B cell (primary cell): Measurements from ENCODE around the gene PTPRG. TPM values are rescaled to one million over a fixed set of nuclear protein-coding genes. Genes with fewer than 3 reads are reported as not detected.

Experiments
- ATAC-seq: fragments of 200-7000 bp; cut with Tn5 transposase; one replicate; pipeline ENCODE4 v1.10.0; 2021; ENCODE audit warnings: low read depth, mild to moderate bottlenecking, moderate number of reproducible peaks, moderate library complexity
- CTCF ChIA-PET: fragments of 350-600 bp; sonication (Branson Sonifier 250); formaldehyde crosslinking; loops from one replicate; lab custom pipeline; 2021; ENCODE audit warnings: antibody characterized with exemption, inconsistent platforms; lab: Charles Lee
- POLR2A ChIA-PET: fragments of 350-600 bp; sonication (Branson Sonifier 250); formaldehyde crosslinking; loops from one replicate; lab custom pipeline; 2021; ENCODE audit warnings: antibody characterized with exemption; lab: Charles Lee
- DNase-seq: peaks from one replicate; pipeline ENCODE4 v3.0.0; 2013
- H2AFZ ChIP-seq: 2 replicates; pipeline ENCODE4 v1.6.1; 2012; ENCODE audit warnings: mild to moderate bottlenecking, low read depth, low read length; ENCODE audit not compliant: insufficient read depth, poor library complexity, severe bottlenecking
- H3K27ac ChIP-seq, 2 donors: 1 replicate in 1 of 2; 2 replicates in 1 of 2; pipeline ENCODE4 v1.5.1; 2012 to 2013; ENCODE audit warnings: low read length in 2 of 2, mild to moderate bottlenecking in 2 of 2, moderate library complexity in 1 of 2
- H3K27me3 ChIP-seq, 4 experiments: fragments of 200-600 bp in 1 of 4; sonication (generic) in 1 of 4; replicated peaks in 1 of 4; 1 replicate in 2 of 4; 2 replicates in 2 of 4; pipeline versions ENCODE4 v1.6.1 to v1.7.0; 2013 to 2016; ENCODE audit warnings: low read length in 3 of 4, mild to moderate bottlenecking in 2 of 4, mixed read lengths in 1 of 4, moderate library complexity in 1 of 4; ENCODE audit not compliant: insufficient read depth in 4 of 4, control insufficient read depth in 3 of 4; ENCODE audit errors: control extremely low read depth in 1 of 4
- H3K36me3 ChIP-seq, 2 experiments: replicated peaks in 1 of 2; 1 replicate in 1 of 2; 2 replicates in 1 of 2; pipeline versions ENCODE4 v1.6.1 to v1.7.1; 2013; ENCODE audit warnings: low read length in 1 of 2; ENCODE audit not compliant: insufficient read depth in 2 of 2, control insufficient read depth in 1 of 2; ENCODE audit errors: control extremely low read depth in 1 of 2, extremely low read depth in 1 of 2
- H3K4me1 ChIP-seq, 2 donors: fragments of 200-600 bp in 1 of 2; sonication (generic) in 1 of 2; 1 replicate in 1 of 2; 2 replicates in 1 of 2; pipeline versions ENCODE4 v1.5.1 to v1.6.1; 2013 to 2017; ENCODE audit warnings: low read length in 2 of 2; ENCODE audit not compliant: control insufficient read depth in 2 of 2, insufficient read depth in 2 of 2
- H3K4me2 ChIP-seq: replicated peaks from 2 replicates; pipeline ENCODE3; 2012; ENCODE audit warnings: mild to moderate bottlenecking, low read depth, low read length; ENCODE audit not compliant: poor library complexity, severe bottlenecking
- H3K4me3 ChIP-seq, 5 experiments: fragments of 200-600 bp in 1 of 5; sonication (generic) in 1 of 5; 1 replicate in 3 of 5; 2 replicates in 2 of 5; pipeline versions ENCODE4 v1.5.1 to v1.7.0; 2011 to 2016; ENCODE audit warnings: low read length in 4 of 5, mild to moderate bottlenecking in 4 of 5, low read depth in 2 of 5, control low read depth in 1 of 5, moderate library complexity in 1 of 5; ENCODE audit not compliant: insufficient read depth in 1 of 5; ENCODE audit errors: control extremely low read depth in 1 of 5, extremely low read depth in 1 of 5
- H3K79me2 ChIP-seq: fragments of 200-600 bp; sonication (generic); one replicate; pipeline ENCODE4 v1.6.0; 2016; ENCODE audit warnings: low read length; ENCODE audit not compliant: control insufficient read depth, insufficient read depth
- H3K9ac ChIP-seq: fragments of 200-600 bp; sonication (generic); 2 replicates; pipeline ENCODE4 v1.6.1; 2017; ENCODE audit warnings: mild to moderate bottlenecking, low read length, moderate library complexity
- H3K9me3 ChIP-seq, 3 donors: one replicate each; pipeline versions ENCODE4 v1.6.1 to v1.7.1; 2013; ENCODE audit warnings: low read length in 2 of 3; ENCODE audit not compliant: control insufficient read depth in 2 of 3, insufficient read depth in 1 of 3; ENCODE audit errors: control extremely low read depth in 1 of 3
- H4K20me1 ChIP-seq: 2 replicates; pipeline ENCODE4 v1.6.0; 2012; ENCODE audit warnings: mild to moderate bottlenecking, low read length; ENCODE audit not compliant: insufficient read depth, control insufficient read depth, poor library complexity, severe bottlenecking
- H3K27ac Mint-ChIP-seq: one replicate; pipeline ENCODE4 v1.8.0; 2021; ENCODE audit warnings: mixed read lengths
- H3K27me3 Mint-ChIP-seq: one replicate; pipeline ENCODE4 v1.8.0; 2021; ENCODE audit warnings: mixed read lengths
- H3K4me1 Mint-ChIP-seq: one replicate; pipeline ENCODE4 v1.8.0; 2021; ENCODE audit warnings: mixed read lengths
- H3K4me3 Mint-ChIP-seq: one replicate; pipeline ENCODE4 v1.8.0; 2021; ENCODE audit warnings: mixed read lengths
- H3K9me3 Mint-ChIP-seq: one replicate; pipeline ENCODE4 v1.8.0; 2022; ENCODE audit warnings: mixed read lengths; ENCODE audit not compliant: insufficient read depth
- CTCF ChIP-seq: fragments of 200-600 bp; IDR thresholded peaks from one replicate; pipeline ENCODE4 v1.8.0; 2022; ENCODE audit warnings: antibody characterized with exemption, mild to moderate bottlenecking
- EZH2 ChIP-seq: IDR thresholded peaks from 2 replicates; pipeline ENCODE4 v1.6.1; 2012; ENCODE audit warnings: borderline replicate concordance, low read depth, mild to moderate bottlenecking, moderate library complexity, low read length; ENCODE audit not compliant: insufficient read depth, poor library complexity, severe bottlenecking
- WGBS: methylation state at CpG from one replicate; pipeline ENCODE4 v1.1.5; 2013; ENCODE audit warnings: missing lambda C conversion rate; ENCODE audit not compliant: insufficient coverage; 5-methylcytosine and 5-hydroxymethylcytosine counted together
- intact Hi-C: fragments of 100-400 bp; cut with micrococcal nuclease; formaldehyde crosslinking; loops from one replicate; pipeline ENCODE4 v1.10.0; 2022
- polyA plus RNA-seq: library from polyadenylated mRNA; depleted of rRNA; stranded (reverse); fragments of >200 nt; gene quantifications from 2 replicates; pipeline ENCODE4 v1.2.3, GENCODE V29; 2012
- total RNA-seq, 2 donors: library from RNA; stranded (reverse); fragments of 120-200 nt in 1 of 2; gene quantifications; 1 replicate in 1 of 2; 2 replicates in 1 of 2; pipeline versions ENCODE4 v1.2.3 to v1.2.4, GENCODE V29; 2013 to 2022

Gene PTPRG
- total and polyA plus RNA-seq, 2 donors (not counting 1 experiment from before 2014, with no cell fraction given), result 0.12 to 1.3 TPM

DNA sequence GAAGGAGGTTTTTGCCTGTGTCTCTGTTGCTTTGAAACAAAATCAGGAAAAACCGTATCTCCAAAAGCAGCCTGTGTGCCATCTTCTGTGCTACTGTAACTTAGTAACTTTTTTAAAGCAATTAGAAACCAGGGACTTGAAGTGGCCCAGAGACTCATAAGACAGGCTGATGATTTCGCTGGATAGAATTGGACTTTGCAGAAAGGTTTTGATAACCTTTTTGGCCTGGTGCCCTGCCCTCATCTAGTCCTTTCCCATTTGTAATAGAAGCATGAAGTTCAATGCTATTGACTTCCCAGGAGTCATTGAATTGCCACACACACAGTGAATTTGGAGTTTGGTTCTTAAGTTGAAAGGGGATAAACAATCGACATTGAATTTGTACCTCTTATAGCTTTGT lies 157.2 kb downstream of the PTPRG start:
- Histone ChIP-seq H4K20me1 (no peaks in the 10 kb centered on the region), H2AFZ (no peak overlapping the region), H3K9me3 (no peaks in the 10 kb centered on the region), H3K4me2 (no peak overlapping the region), H3K36me3 (no peaks in the 10 kb centered on the region), H3K4me3 (no peak overlapping the region), H3K79me2 (no peaks in the 10 kb centered on the region), H3K27ac (no peak overlapping the region), H3K27me3 (no peaks in the 10 kb centered on the region), H3K4me1 (no peaks in the 10 kb centered on the region), H3K9ac (no peak overlapping the region)
- H3K9me3 Mint-ChIP-seq, result peaks cover 5% of the 10 kb centered on the region
- ATAC-seq (no peak), DNase-seq (no peak)
- ChIA-PET POLR2A (no interaction called here), CTCF (no interaction called here)
- intact Hi-C loops, result no loop called here
- WGBS, result 100% methylated on average over 1 of the region's 3 CpGs
- TF ChIP-seq CTCF, result no peak
- TF ChIP-seq EZH2, result no peak
- no peaks in the 10 kb centered on the region for H3K4me1 Mint-ChIP-seq
- no peak overlapping the region for H3K4me3 Mint-ChIP-seq
- no peak overlapping the region for H3K27ac Mint-ChIP-seq
- H3K27me3 Mint-ChIP-seq, result peaks cover 3% of the 10 kb centered on the region

DNA sequence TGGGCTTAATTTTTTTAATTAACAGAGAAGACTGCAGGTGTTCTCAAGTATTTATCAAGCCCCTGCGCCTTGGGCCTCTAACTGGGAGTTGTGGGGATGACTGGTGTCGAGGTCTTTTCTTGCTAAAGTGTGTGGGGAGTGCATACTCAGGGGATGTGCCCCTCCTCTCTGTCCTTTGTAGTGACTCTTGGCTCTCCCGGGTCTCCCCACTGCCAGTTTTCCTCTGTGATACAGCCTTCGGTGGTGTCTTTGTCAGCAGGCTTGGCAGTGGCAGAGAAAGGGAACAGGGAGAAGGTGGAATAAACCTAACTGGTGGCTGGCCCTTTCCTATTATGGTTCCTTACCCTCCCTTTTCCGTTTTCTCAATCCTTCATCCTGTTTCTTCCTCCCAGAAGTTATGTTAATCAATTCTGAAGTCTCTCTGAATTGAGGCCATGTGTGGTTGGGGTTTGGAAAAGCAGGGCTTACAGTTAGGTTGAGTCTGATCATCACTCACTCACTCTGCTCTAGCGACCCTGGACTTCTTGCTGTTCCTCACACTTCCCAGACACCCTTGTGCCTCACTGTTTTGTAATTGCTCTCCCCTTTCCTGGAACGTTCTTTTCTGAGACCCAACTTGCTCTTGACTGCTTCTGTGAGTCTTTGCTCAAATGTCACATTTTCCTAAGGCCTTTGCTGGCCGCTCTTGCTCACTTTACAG lies 158.1 kb downstream of the PTPRG start:
- peaks cover 5% of the 10 kb centered on the region for H3K9me3 Mint-ChIP-seq
- Histone ChIP-seq H2AFZ (no peak overlapping the region), H3K4me1 (no peaks in the 10 kb centered on the region), H3K4me2 (no peak overlapping the region), H3K27ac (no peak overlapping the region), H3K79me2 (no peaks in the 10 kb centered on the region), H3K36me3 (no peaks in the 10 kb centered on the region), H4K20me1 (no peaks in the 10 kb centered on the region), H3K27me3 (no peaks in the 10 kb centered on the region), H3K9ac (no peak overlapping the region), H3K9me3 (no peaks in the 10 kb centered on the region), H3K4me3 (no peak overlapping the region)
- H3K4me1 Mint-ChIP-seq, result no peaks in the 10 kb centered on the region
- DNase-seq (no peak), ATAC-seq (no peak)
- TF ChIP-seq EZH2, result no peak
- TF ChIP-seq CTCF, result no peak
- CTCF ChIA-PET, result no interaction called here
- intact Hi-C loops, result no loop called here
- POLR2A ChIA-PET, result no interaction called here
- no peak overlapping the region for H3K4me3 Mint-ChIP-seq
- peaks cover 3% of the 10 kb centered on the region for H3K27me3 Mint-ChIP-seq
- WGBS, result 72% methylated on average over 6 of the region's 8 CpGs
- no peak overlapping the region for H3K27ac Mint-ChIP-seq
